COR-L47 (cell line): ENCODE results near the gene MYOM3.

Source experiments
- DNase-seq: peaks from one replicate; lab custom pipeline; 2025; lab: John Stamatoyannopoulos, UW

Gene MYOM3

GRCh38 chr1:24114753-24115152 lies 2.8 kb upstream of the MYOM3 start:
- DNase-seq: no peak

- no peak for DNase-seq
These were observed 1.7 kb upstream of the MYOM3 start for GRCh38 chr1:24113641-24114033.

DNA sequence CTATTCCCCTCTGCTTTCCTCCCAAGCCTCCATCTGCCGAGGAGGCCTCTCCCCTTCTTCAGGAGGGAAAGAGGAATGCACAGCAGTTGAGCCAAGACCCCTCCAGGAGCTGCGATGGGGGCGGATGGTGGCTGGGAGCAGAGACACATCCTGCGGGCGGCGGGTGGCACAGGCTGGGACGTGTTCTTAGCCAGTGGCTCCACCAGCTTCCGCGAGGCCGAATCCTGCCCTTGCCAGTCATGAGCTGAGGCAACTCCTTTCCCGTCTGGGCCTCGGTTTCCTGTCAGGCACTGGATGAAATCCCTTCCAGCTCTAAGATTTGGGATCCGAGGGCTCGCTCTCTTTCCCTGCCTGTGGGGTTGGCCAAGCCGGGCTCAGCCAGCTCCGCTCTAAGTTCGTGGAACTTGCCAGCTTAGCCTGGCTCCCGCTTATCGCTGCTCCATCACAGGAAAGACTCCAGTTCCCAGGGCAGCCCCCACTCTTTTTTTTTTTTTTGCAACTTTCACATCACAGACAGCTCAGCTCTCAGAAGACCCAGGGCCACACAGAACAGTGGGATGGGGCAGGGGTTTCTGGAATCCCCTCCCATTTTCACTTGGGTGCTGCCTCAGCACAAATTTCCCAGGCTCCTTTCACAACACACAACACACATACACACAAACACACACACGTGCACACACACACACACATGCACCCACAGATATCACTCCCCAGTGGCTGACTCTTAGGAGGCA lies 506 bp downstream of the MYOM3 start:
- DNase-seq: no peak

GRCh38 chr1:24110642-24111261 lies 1.2 kb downstream of the MYOM3 start:
- DNase-seq: no peak

- DNase-seq: no peak
These were observed 2.1 kb downstream of the MYOM3 start for GRCh38 chr1:24109686-24110475.

DNA sequence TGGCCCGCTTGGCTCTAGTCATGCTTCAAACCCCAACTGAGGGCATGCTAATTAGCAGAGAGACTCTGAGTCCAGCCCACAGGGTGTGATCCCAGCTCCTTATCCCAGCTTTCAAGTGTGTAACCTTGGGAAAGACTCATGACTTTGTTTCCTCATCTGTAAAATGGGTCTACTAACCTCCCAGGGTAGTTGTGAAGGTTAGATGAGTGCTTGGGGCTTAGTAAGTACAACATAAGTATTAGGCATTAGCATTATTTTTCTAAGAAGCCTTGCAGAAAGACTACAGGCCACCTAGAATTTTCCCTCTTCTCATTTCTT lies 2.8 kb downstream of the MYOM3 start:
- DNase-seq: no peak

DNA sequence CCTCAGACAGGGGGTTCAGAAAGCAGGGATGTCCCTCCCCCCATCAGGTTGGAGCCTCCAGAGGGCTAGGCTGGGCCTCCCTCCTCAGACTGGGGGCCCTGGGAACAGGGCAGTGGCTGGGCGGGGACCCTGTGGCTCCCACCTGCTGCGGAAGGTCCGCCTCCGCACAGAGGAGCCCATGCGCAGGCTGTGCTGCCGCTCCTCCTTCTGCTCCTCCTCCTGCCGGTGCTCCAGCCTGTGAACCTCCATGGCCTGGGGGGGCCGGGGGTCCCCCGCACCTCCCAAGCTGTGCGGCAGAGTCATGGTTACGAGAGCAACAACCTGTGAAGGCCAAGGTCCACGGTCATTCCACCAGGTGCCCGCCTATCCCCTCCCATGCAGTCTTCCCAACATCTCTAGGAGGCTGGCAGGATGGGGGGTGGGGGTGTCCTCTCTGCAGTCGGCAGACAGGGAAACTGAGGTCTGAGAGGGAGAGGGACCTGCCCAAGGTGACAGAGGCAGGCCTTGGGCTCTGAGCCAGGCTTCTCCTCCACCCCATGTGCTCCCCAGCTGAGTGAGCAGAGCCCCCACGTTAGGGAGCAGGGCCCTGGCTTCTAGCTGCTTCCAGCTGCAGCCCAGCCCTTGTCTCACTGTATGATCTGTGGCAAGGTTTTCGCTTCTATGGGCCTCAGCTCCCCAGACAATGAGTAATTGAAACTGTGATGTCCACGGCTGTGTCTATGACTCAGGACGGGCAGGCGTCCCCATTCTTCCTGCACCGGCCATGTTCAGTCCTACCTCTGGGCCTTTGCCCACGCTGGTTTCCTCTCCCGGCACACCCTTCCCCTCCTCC lies 3.4 kb downstream of the MYOM3 start:
- DNase-seq: no peak

- DNase-seq: no peak
These were observed 4.3 kb downstream of the MYOM3 start for GRCh38 chr1:24107462-24108138.

GRCh38 chr1:24105368-24106160 lies 6.4 kb downstream of the MYOM3 start:
- no peak for DNase-seq

DNA sequence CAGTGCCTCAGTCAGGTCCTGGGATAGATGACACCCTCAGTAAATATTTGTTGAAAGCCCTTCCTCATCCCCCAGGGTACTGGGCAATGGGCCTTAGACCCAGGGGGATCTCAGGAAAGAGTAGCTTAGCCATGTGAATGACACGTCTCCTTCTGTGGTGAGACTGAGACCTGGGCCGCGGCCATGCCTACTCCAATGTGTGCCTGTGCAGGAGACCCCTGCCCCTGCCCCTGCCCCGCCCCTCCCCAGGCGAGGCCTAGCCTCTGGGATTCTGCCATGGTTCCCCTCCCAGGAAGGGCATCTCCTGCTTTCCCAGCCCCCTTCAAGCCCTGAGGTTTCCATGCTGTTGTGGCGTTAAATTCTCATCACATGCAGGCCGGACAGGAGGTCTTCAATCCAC lies 7.1 kb downstream of the MYOM3 start:
- DNase-seq: no peak

DNA sequence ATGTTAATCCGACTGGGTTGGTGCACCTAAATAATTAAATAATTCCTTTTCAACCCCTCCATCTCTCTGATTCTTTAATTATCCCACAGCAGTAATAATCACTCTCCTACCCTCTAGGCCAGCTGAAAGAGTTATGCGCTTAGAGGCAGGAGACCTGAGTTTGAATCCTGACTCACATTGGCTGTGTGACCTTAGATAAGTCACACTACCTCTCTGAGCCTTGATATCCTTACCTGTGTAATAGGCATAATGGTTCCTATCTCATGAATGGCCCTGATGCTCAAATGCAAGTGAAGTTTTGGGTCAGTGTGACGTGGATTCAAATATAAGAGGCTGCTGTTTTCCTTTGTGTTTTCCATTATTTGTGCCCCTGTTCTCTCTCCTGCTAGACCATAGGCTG lies 8.1 kb downstream of the MYOM3 start:
- no peak for DNase-seq

- DNase-seq: no peak
These were observed 8.5 kb downstream of the MYOM3 start for GRCh38 chr1:24103408-24103807.

- DNase-seq: no peak
These were observed 9.0 kb downstream of the MYOM3 start for GRCh38 chr1:24102961-24103360.

GRCh38 chr1:24101796-24102586 lies 9.9 kb downstream of the MYOM3 start:
- no peak for DNase-seq

DNA sequence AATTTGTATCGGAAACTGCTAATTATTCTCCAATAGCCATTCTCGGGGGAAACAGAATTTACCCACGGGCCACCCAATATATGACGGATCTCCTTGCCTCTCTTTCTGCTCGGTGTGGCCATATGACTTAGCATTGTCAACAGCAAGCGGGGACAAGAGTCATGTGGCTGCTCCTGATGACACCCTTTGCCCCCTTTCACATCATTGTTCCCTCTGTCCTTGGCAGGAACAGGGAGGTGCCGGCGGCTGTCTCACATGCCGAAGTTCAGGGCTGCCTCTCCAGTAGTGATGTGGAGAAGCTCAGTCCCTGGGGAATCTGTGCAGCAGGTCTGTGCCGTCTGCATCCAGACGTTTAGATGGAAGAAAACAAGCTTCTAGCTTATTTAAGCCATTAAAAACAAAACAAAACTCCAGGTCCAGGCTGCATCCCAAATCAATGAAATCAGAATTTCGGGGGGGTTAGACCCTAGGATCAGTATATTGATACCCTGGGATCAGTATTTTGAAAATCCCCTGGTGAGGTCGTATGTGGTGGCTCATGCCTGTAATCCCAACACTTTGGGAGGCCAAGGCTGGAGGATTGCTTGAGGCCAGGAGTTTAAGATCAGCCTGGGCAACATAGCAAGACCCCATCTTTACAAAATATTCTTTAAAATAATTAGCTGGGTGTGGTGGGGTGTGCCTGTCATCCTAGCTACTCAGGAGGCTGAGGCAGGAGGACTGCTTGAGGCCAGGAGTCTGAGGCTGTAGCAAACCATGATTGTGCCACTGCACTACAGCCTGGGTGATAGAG lies 10.8 kb downstream of the MYOM3 start:
- no peak for DNase-seq

DNA sequence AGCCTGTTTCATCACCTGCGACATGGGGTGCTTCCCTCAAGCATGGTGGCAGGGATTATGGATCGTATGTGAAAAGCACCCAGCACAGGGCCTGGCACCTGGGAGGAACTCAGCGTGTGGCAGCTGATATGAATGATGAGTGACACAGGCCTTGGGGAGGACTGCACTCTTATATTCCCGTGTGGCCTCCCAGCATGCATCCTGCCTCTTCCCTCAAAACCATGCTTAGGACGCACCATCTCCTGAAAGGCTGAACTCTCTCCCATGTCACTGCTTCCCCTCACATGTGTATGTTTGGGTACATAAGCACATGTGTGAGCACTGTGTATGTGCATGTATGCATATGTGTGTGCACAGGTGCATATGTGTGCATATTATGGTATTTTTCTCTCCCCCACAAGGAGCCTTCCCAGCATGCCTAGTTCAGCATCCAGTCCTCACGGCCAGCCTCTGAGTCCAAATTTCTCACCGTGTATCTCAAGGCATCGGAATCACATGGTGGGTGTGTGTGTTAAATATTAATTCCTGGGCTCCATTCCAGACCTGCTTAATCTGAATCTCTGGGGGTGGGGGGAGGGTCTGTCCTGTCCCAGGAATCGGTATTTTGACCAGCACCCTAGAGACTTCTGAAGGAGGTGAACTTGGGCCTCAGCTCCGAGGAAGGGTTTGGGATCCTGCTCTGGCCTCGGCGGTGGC lies 12.8 kb downstream of the MYOM3 start:
- no peak for DNase-seq

DNA sequence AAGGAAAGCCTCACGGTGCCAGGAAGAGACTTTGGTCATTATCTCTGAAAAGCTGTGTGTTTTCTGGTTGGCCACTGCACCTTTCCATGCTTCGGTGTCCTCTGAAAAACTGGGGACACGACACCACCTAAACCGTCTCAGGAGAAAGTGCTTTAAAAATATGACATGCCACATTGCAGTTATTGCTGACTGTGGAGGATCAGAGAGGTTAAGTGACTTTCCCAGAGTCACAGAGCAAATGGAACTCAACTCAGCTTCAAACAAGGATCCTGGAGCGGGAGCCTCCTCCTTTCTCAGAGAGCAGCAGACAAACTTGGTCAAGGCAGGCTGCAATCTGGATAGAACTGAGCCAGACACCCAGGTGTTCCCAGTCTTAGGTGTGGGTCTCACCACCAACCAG lies 13.8 kb downstream of the MYOM3 start:
- no peak for DNase-seq

DNA sequence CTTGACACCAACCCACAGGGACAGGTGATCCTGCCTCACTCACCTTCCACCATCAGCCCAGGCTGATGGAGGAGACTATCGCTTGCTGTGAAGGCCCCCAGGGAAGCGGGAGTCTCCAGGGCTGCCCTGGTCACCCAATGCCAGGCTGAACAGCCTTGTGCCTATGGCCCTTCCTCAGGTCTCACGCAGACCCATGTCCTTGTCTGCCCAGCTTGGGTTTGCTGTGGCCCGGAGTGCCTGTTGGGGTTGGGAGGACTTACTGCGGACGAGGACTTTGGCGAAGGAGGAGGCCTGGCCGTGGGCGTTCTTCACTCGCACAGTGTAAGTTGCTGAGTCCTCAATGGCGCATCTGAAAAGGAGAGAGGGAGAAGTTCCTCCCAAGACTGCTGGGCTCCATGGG lies 14.3 kb downstream of the MYOM3 start:
- DNase-seq: no peak

GRCh38 chr1:24096739-24097103 lies 15.2 kb downstream of the MYOM3 start:
- DNase-seq: no peak
